SIG-M5 treated with dmso at 0.1 percent for 504 hours (cell line): Measurements from ENCODE around the gene ATP8A2.
"Not testable (repeated sequence)": the region's sequence is repeated elsewhere in the genome, so short reads cannot be mapped to it uniquely, and the experiment has no call there.

Source experiments
- DNase-seq: peaks from one replicate; lab custom pipeline; 2025; ENCODE audit not compliant: unreplicated experiment; lab: John Stamatoyannopoulos, UW

ATP8A2 gene

GRCh38 chr13:25529425-25529824, 157.7 kb downstream of the ATP8A2 start:
- DNase-seq = no peak

- DNase-seq = no peak
Observed at GRCh38 chr13:25538276-25538675, 166.5 kb downstream of the ATP8A2 start.

GRCh38 chr13:25541434-25542123, 169.8 kb downstream of the ATP8A2 start:
- no peak for DNase-seq

GRCh38 chr13:25548991-25549390, 177.2 kb downstream of the ATP8A2 start:
- not testable (repeated sequence) for DNase-seq

GRCh38 chr13:25561812-25562211, 190.0 kb downstream of the ATP8A2 start:
- no peak for DNase-seq

GRCh38 chr13:25570185-25570584, 198.4 kb downstream of the ATP8A2 start:
- no peak for DNase-seq

- DNase-seq = no peak
Observed at GRCh38 chr13:25571237-25571636, 199.5 kb downstream of the ATP8A2 start.

GRCh38 chr13:25572171-25572570, 200.4 kb downstream of the ATP8A2 start:
- not testable (repeated sequence) for DNase-seq

- peak; percentile 78 for DNase-seq
Observed at GRCh38 chr13:25574437-25575411, 202.9 kb downstream of the ATP8A2 start.

GRCh38 chr13:25575562-25575961, 203.8 kb downstream of the ATP8A2 start:
- DNase-seq = no peak

- DNase-seq = no peak
Observed at GRCh38 chr13:25578526-25578925, 206.8 kb downstream of the ATP8A2 start.

- no peak for DNase-seq
Observed at GRCh38 chr13:25579221-25579620, 207.4 kb downstream of the ATP8A2 start.

- DNase-seq = no peak
Observed at GRCh38 chr13:25581351-25581750, 209.6 kb downstream of the ATP8A2 start.

GRCh38 chr13:25584087-25584486, 212.3 kb downstream of the ATP8A2 start:
- DNase-seq = no peak

- DNase-seq = no peak
Observed at GRCh38 chr13:25585000-25585399, 213.2 kb downstream of the ATP8A2 start.

- DNase-seq = no peak
Observed at GRCh38 chr13:25587326-25587980, 215.7 kb downstream of the ATP8A2 start.

- DNase-seq = no peak
Observed at GRCh38 chr13:25588336-25589060, 216.7 kb downstream of the ATP8A2 start.

GRCh38 chr13:25598421-25598820, 226.6 kb downstream of the ATP8A2 start:
- no peak for DNase-seq

GRCh38 chr13:25602176-25602575, 230.4 kb downstream of the ATP8A2 start:
- DNase-seq = no peak

GRCh38 chr13:25604106-25604505, 232.3 kb downstream of the ATP8A2 start:
- no peak for DNase-seq

- DNase-seq = no peak
Observed at GRCh38 chr13:25607096-25607495, 235.3 kb downstream of the ATP8A2 start.
